GM12874 (cell line): ENCODE data around the gene ACAP3.

Experiments used
- CTCF ChIP-seq: IDR thresholded peaks from 2 replicates; pipeline ENCODE4 v1.5.1; 2011; ENCODE audit warnings: low read depth, mild to moderate bottlenecking, control low read depth, low read length, moderate library complexity; ENCODE audit not compliant: insufficient read depth

ACAP3 gene

DNA sequence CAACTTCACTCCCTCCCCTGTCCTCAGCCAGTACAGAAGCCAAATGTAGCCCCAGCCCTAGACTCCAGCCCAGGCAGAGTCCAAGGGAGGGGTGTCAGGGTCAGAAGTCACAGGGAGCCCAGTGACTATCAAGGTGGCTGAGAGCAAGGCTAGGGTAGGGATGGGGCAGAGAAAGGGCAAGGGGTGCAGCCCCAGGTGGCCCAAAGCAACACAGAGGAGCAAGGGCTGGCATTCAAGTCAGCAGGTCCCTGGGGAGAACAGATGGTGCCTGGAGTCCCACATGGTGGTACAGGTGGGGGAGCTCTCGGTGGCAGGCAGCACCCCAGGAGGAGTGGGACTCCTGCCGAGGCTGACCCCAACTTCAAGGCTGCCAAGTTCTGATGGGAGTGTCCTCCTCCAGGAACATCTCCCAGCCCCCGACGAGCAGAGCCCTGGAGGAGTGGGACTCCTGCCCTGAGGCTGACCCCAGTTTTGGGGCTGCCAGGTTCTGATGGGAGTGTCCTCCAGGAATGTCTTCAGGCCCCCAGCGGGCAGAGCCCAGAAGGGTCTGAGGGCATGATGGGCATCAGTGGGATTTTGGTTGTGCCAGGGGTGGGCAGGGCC is 45.2 kb upstream of the ACAP3 start:
- TF ChIP-seq CTCF = no peak

- no peak for TF ChIP-seq CTCF
These were observed 44.0 kb upstream of the ACAP3 start for GRCh38 chr1:1351511-1352427.

DNA sequence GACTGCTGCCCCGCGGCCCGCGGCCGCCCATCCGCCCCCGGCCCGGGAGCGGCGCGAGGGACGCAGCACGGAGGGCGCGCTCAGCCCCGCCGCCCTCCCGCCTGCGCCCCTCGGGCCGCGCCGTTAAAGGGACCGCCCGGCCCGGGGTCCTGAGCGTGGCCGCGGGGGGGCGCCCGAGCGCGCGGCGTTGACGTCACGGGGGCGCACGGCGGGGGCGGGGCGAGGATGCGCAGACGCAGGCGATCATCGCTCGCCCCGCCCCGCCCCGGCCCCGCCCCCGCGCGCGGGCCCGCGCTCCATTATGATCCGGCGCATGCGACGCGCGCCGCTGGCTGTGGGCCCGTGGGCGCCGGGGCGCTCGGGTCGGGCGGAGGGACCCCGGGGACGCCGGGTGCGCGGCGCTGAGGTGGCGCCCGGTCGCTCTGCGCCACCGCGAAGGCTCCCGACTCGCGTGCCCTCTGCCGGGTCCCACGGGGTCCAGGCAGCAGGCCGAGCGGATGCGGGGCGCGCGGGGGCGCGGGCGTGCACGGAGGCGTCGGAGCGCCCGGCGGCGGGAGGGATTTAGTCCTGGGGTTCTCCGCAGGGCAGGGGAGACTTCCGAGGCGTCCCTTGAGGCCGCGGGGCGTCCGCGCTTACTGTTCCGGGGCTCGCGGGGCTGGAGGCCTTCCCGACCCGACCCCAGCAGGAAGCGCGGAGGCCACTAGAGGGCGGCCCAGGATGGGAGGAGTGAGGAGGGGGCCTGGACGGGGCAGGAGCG is 41.7 kb upstream of the ACAP3 start, which contains the start of gene DVL1:
TSS of gene DVL1 (minus strand) at position 163 of the 757 bp plus-strand sequence. CDS start 353 bp downstream, outside the sequence.
- TF ChIP-seq CTCF = peak; percentile 66

DNA sequence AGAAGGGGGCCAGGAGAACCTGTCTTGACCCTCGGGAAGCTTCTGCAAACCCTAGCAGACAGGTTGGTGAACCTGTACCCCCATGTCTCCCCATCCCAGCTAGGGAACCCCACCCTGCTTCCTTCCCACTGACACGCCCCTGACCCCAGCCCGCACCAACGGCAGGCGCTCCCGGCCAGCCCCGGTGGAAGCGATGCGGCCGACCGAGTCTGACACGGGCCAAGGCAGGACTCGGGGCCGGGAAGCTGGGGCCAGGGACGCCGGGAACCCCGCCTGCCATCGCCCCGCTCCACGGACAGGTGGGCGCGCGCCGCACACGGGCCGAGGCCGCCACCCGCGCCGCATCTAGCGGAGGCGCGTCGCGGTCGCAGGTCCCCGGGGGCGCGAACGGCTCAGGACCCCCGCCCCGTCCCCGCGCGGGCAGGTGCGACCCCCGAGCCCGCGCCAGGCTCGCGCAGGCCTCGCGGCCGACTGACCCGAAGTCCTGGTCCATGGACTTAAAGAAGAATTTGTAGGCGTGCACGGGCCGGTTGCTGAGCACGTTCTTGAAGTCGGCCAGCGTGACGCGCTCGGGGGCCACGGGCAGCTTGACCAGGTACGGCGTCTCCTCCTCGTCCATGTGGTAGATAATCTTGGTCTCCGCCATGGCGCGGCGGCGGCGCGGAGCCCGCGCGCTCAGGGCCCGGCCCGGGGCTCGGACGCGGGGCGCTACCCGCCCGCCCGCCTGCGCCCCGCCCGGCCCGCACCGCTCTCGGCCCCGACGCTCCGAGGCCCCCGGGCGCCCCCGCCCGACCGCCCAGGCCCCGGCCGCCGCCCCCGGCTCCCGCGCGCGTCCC is 40.9 kb upstream of the ACAP3 start:
- no peak for TF ChIP-seq CTCF

- TF ChIP-seq CTCF = no peak
These were observed 40.1 kb upstream of the ACAP3 start for GRCh38 chr1:1347663-1348419.

DNA sequence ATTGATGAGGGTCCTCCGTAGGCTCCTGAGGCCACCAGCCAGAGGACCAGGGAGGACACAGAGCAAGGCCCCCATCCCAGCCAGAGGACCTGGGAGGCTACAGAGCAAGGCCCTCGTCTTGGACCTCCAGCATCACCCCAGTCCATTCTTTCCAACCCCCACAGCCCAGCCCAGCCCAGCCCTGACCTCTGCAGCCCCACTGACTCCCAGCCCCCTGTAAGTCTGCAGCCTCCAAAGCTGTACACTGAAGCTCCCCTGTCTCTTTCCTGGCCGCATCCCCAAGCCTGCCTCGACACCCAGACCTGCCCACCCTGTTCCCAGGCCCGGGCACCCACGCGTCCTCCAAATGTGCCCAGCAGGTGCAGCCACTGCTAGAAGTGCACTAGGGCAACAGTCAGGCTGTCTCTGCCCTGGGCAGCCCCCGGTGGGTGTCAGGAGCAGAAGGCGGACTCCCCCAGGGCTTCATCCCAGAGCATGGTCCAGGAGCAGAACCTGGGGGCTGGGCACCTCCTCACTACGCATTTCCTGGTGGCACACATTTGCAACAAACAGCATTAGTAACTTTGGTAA is 39.4 kb upstream of the ACAP3 start:
- no peak for TF ChIP-seq CTCF
